Tibial artery (tissue), 4 donors: ENCODE data around the gene FBXO9.
A peak's percentile ranks its signal among the peaks of the same experiment; 100 is the strongest.

ENCODE experiments used
- DNase-seq, 2 donors: peaks; one replicate each; pipeline ENCODE4 v3.0.0-alpha.2; 2019
- H3K27ac ChIP-seq, 2 donors: fragments of 200-600 bp; sonication (generic) in 1 of 2; 1 replicate in 1 of 2; 2 replicates in 1 of 2; pipeline ENCODE4 v1.5.1; 2018 to 2019; ENCODE audit warnings: mild to moderate bottlenecking in 1 of 2
- H3K27me3 ChIP-seq, 2 donors: fragments of 200-600 bp; sonication (generic) in 1 of 2; one replicate each; pipeline versions ENCODE4 v1.5.1 to v1.6.0; 2016 to 2019
- H3K36me3 ChIP-seq, 3 donors: fragments of 200-600 bp; sonication (generic) in 2 of 3; one replicate each; pipeline ENCODE4 v1.5.1; 2016 to 2019; ENCODE audit warnings: mild to moderate bottlenecking in 2 of 3
- H3K4me1 ChIP-seq, 4 donors: fragments of 200-600 bp; sonication (generic) in 2 of 4; 1 replicate in 3 of 4; 2 replicates in 1 of 4; pipeline ENCODE4 v1.5.1; 2016 to 2019
- H3K4me3 ChIP-seq, 2 donors: fragments of 200-600 bp; sonication (generic) in 1 of 2; 1 replicate in 1 of 2; 2 replicates in 1 of 2; pipeline ENCODE4 v1.5.1; 2018 to 2019; ENCODE audit warnings: mild to moderate bottlenecking in 2 of 2
- H3K9me3 ChIP-seq, 3 donors: fragments of 200-600 bp; sonication (generic) in 1 of 3; one replicate each; pipeline ENCODE4 v1.5.1; 2016 to 2019
- CTCF ChIP-seq, 2 experiments: fragments of 200-600 bp in 1 of 2; fragments of 450-650 bp in 1 of 2; IDR thresholded peaks; one replicate each; pipeline ENCODE4 v1.5.1; 2017 to 2019; ENCODE audit warnings: antibody characterized with exemption in 2 of 2, mild to moderate bottlenecking in 1 of 2, moderate library complexity in 1 of 2
- intact Hi-C: fragments of 100-400 bp; cut with DNase I; formaldehyde crosslinking; loops from one replicate; pipeline ENCODE4 v1.15.0; 2023; ENCODE audit warnings: low total_unique reads

Gene FBXO9

DNA sequence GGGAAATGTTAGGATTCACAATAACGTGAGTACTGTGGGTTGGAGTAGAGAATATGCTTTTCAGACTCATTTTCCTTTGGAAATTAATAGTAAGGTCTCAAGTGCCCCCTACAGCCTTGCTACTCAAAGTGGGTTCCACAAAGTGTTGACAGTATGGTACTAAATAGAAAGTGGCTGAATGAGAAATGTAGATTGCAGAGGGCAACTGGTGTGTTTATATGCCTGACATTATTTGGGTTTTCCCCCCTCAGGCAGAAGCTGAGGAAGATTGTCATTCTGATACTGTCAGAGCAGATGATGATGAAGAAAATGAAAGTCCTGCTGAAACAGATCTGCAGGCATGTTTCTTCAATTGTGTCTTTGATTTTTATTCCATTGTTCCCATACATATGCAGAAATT, 5.6 kb downstream of the FBXO9 start:
- Histone ChIP-seq H3K9me3 (no peaks in the 10 kb centered on the region), H3K27me3 (no peaks in the 10 kb centered on the region), H3K27ac (no peak overlapping the region), H3K4me3 (no peak overlapping the region), H3K36me3 (peaks cover 23 to 42% (median 33%) of the 10 kb centered on the region in 3 donors), H3K4me1 (peaks cover 0 to 30% (median 16%) of the 10 kb centered on the region in 4 donors)
- intact Hi-C loops, result no loop called here
- DNase-seq, result no peak
- TF ChIP-seq CTCF (IDR thresholded peaks at IDR 0.05), result no peak

DNA sequence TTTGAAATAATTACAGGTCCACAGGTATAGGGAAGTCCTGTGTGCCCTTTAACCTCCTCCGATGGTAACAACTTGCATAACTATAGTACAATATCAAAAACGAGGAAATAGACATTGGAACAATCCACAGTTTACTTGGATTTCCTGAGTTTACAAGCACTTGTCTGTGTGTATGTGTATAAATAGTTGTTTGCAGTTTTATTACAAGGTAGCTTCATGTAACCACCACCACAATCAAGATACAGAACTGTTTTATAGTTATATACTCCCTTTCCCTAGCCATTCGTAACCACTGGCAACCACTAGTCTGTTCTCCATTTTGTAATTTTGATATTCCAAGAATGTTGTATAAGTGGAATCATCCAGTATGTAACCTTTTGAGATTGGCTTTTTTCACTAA, 9.1 kb downstream of the FBXO9 start:
- Histone ChIP-seq H3K36me3 (peaks cover 49 to 77% (median 62%) of the 10 kb centered on the region in 3 donors), H3K9me3 (no peaks in the 10 kb centered on the region), H3K27me3 (no peaks in the 10 kb centered on the region), H3K27ac (no peak overlapping the region), H3K4me3 (no peak overlapping the region), H3K4me1 (no peaks in the 10 kb centered on the region)
- no peak for TF ChIP-seq CTCF (IDR thresholded peaks at IDR 0.05)
- no peak for DNase-seq
- intact Hi-C loops, result no loop called here

DNA sequence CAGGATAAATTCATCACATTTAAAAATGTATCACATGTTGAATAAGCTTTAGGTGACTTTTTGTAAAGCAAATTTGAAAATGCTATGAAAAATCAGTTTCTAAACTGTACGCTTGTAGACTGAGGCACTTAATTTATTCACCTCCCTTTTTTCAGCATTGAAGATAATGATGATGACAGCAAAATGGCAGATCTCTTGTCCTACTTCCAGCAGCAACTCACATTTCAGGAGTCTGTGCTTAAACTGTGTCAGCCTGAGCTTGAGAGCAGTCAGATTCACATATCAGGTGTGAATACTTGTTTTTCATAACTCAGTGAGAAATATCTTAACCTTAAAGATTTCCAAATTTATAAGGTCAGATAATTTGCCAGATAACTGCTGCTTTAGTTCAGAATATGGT, 15.6 kb downstream of the FBXO9 start:
- no peak for DNase-seq
- peaks cover 88 to 98% (median 89%) of the 10 kb centered on the region in 3 donors for H3K36me3 ChIP-seq
- H3K9me3 ChIP-seq, result no peaks in the 10 kb centered on the region
- no peak overlapping the region for H3K27ac ChIP-seq
- H3K27me3 ChIP-seq, result no peaks in the 10 kb centered on the region
- intact Hi-C loops, result no loop called here
- H3K4me1 ChIP-seq, result no peaks in the 10 kb centered on the region
- no peak for TF ChIP-seq CTCF (IDR thresholded peaks at IDR 0.05)
- H3K4me3 ChIP-seq, result no peak overlapping the region

DNA sequence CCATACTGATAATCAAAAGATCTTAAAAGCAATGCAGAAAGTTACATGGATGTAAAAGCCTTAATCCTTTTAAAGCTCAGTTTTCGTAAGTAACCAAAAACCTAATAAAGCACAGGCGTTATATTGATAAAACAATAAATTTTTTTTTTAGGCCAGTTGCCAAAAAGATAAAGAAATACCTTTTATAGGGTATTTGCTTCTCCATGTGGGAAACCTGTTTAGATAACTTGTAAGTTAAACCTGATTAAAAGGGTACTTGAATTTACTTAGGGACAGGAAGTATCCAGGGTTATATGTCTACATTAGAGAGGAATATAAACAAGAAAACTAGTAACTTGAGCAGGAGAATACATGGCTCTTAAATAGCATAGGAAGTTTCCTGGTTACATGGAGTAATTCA, 21.1 kb downstream of the FBXO9 start:
- no peak for DNase-seq
- no peak overlapping the region for H3K4me3 ChIP-seq
- H3K27me3 ChIP-seq, result no peaks in the 10 kb centered on the region
- H3K27ac ChIP-seq, result no peak overlapping the region
- no peaks in the 10 kb centered on the region for H3K9me3 ChIP-seq
- intact Hi-C loops, result no loop called here
- no peaks in the 10 kb centered on the region for H3K4me1 ChIP-seq
- TF ChIP-seq CTCF (IDR thresholded peaks at IDR 0.05), result no peak
- H3K36me3 ChIP-seq, result peaks cover 75 to 94% (median 85%) of the 10 kb centered on the region in 3 donors

- Histone ChIP-seq H3K4me3 (no peak overlapping the region), H3K9me3 (no peaks in the 10 kb centered on the region), H3K4me1 (no peaks in the 10 kb centered on the region), H3K36me3 (peaks cover 75 to 92% (median 86%) of the 10 kb centered on the region in 3 donors), H3K27me3 (no peaks in the 10 kb centered on the region), H3K27ac (no peak overlapping the region)
- no peak for DNase-seq
- intact Hi-C loops, result no loop called here
- no peak for TF ChIP-seq CTCF (IDR thresholded peaks at IDR 0.05)
These were observed 24.7 kb downstream of the FBXO9 start for GRCh38 chr6:53089948-53090347.

DNA sequence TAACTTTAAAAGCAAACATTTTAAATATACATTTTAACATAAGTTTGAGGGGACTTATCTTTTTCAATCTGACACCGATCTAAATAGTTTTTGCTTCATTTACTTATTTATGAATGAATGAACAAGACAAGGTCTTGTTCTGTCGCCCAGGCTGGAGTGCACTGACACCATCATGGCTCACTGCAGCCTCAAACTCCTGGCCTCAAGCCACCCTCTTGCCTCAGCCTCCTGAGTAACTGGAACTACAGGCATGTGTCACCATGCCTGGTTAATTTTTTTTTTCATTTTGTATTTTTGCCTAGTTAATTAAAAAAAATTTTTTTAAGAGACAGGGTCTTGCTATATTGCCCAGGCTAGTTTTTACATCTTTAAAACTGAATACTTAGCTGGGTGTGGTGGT, 25.4 kb downstream of the FBXO9 start:
- Histone ChIP-seq H3K27me3 (no peaks in the 10 kb centered on the region), H3K36me3 (peaks cover 77 to 92% (median 86%) of the 10 kb centered on the region in 3 donors), H3K27ac (no peak overlapping the region), H3K4me3 (no peak overlapping the region), H3K9me3 (no peaks in the 10 kb centered on the region), H3K4me1 (no peaks in the 10 kb centered on the region)
- intact Hi-C loops, result no loop called here
- DNase-seq, result peak in 1 of 2 donors; percentile 29
- no peak for TF ChIP-seq CTCF (IDR thresholded peaks at IDR 0.05)
